ENCODE data around the gene CARD14.

DNA sequence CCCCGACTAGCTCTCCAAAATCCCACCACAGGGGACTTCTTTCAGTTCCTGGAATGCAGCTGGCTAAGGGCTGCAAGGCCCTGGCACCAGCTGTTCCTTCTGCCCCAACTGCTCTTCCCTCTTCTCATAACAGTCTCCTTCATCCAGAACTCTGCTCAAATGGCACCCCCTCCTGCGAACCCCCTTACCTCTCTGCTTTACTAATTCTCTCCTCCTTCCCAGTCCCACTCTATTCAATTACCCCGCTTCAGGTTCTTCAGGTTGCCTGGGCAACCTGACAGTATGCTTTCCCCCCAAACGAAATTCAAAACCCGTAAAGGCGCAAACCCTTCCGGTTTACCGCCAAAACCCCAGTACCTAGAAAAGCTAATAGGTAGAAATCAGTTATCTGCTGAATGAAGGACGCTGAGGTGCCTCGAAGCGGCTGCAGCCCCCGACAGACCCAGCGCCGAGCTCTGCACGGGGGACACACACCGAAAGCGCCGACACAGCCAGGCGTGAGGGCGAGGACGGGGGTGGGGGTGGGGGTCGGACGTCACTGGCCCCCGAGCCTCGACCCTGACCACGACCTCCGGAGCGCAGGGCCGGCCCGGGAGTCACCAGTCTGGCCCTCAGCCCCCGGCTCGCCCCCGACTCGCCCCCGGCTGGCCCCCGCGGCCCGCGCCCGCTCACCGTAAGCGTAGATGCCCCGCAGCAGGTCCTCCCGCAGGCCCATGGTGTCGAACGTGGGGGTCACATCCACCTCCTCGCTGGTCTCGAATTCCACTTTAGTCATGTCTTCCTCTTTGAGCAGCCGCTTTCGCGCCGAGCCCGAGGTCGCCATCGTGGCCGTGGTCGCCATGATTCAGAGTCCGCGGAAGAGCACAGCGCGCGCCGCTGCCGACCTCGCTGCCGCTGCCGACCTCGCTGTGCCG lies 23.5 kb upstream of the CARD14 start:
- TF ChIP-seq, protein P1, sequence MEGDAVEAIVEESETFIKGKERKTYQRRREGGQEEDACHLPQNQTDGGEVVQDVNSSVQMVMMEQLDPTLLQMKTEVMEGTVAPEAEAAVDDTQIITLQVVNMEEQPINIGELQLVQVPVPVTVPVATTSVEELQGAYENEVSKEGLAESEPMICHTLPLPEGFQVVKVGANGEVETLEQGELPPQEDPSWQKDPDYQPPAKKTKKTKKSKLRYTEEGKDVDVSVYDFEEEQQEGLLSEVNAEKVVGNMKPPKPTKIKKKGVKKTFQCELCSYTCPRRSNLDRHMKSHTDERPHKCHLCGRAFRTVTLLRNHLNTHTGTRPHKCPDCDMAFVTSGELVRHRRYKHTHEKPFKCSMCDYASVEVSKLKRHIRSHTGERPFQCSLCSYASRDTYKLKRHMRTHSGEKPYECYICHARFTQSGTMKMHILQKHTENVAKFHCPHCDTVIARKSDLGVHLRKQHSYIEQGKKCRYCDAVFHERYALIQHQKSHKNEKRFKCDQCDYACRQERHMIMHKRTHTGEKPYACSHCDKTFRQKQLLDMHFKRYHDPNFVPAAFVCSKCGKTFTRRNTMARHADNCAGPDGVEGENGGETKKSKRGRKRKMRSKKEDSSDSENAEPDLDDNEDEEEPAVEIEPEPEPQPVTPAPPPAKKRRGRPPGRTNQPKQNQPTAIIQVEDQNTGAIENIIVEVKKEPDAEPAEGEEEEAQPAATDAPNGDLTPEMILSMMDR (conservative IDR thresholded peaks at IDR 0.05; ENCODE audit: low read length), result no peak
- TF ChIP-seq EZH2phosphoT487 (IDR thresholded peaks at IDR 0.05; ENCODE audit: borderline replicate concordance), result no peak
